SK-N-DZ (cell line): ENCODE results near the gene HLCS.
A peak's percentile ranks its signal among the peaks of the same experiment; 100 is the strongest.

Experiments
- DNase-seq: peaks from one replicate; pipeline ENCODE4 v3.0.0-alpha.2; 2015; ENCODE audit warnings: low spot score

HLCS gene

GRCh38 chr21:36883532-36884486 is 82.7 kb downstream of the HLCS start:
- DNase-seq, result no peak

- DNase-seq, result no peak
Measured at GRCh38 chr21:36882776-36883175, 83.7 kb downstream of the HLCS start.

- no peak for DNase-seq
Measured at GRCh38 chr21:36881228-36881627, 85.2 kb downstream of the HLCS start.

- DNase-seq, result no peak
Measured at GRCh38 chr21:36879827-36880226, 86.6 kb downstream of the HLCS start.

- no peak for DNase-seq
Measured at GRCh38 chr21:36877741-36878140, 88.7 kb downstream of the HLCS start.

GRCh38 chr21:36874665-36875064 is 91.8 kb downstream of the HLCS start:
- DNase-seq, result no peak

- no peak for DNase-seq
Measured at GRCh38 chr21:36873513-36873912, 93.0 kb downstream of the HLCS start.

- no peak for DNase-seq
Measured at GRCh38 chr21:36867291-36867905, 99.1 kb downstream of the HLCS start.

GRCh38 chr21:36866419-36866818 is 100.0 kb downstream of the HLCS start:
- no peak for DNase-seq

GRCh38 chr21:36864974-36865373 is 101.5 kb downstream of the HLCS start:
- DNase-seq, result no peak

GRCh38 chr21:36863260-36863659 is 103.2 kb downstream of the HLCS start:
- DNase-seq, result no peak

GRCh38 chr21:36861595-36862323 is 104.7 kb downstream of the HLCS start:
- DNase-seq, result no peak

GRCh38 chr21:36860736-36861594 is 105.5 kb downstream of the HLCS start:
- DNase-seq, result no peak

- DNase-seq, result no peak
Measured at GRCh38 chr21:36859744-36860501, 106.5 kb downstream of the HLCS start.

- no peak for DNase-seq
Measured at GRCh38 chr21:36858320-36858957, 108.0 kb downstream of the HLCS start.

GRCh38 chr21:36856643-36857042 is 109.8 kb downstream of the HLCS start:
- DNase-seq, result no peak

- DNase-seq, result peak; percentile 47
Measured at GRCh38 chr21:36854391-36854790, 112.1 kb downstream of the HLCS start.

- no peak for DNase-seq
Measured at GRCh38 chr21:36852864-36853263, 113.6 kb downstream of the HLCS start.

- no peak for DNase-seq
Measured at GRCh38 chr21:36852293-36852692, 114.2 kb downstream of the HLCS start.

- no peak for DNase-seq
Measured at GRCh38 chr21:36851121-36851520, 115.3 kb downstream of the HLCS start.
